Mesodermal cell (in vitro differentiated cells): ENCODE data around the gene OR10J5. TPM values are rescaled to one million over a fixed set of nuclear protein-coding genes. Genes with fewer than 3 reads are reported as not detected.

ENCODE experiments used
- H3K27ac ChIP-seq: 2 replicates; pipeline ENCODE4 v1.7.0; 2013; ENCODE audit warnings: mild to moderate bottlenecking, low read depth, low read length, moderate library complexity; ENCODE audit not compliant: severe bottlenecking
- H3K36me3 ChIP-seq: 2 replicates; pipeline ENCODE4 v1.7.1; 2013; ENCODE audit warnings: mild to moderate bottlenecking, low read length, moderate library complexity; ENCODE audit not compliant: control insufficient read depth, insufficient read depth
- H3K4me1 ChIP-seq: one replicate; pipeline ENCODE4 v1.7.1; 2013; ENCODE audit warnings: mild to moderate bottlenecking, low read length; ENCODE audit not compliant: insufficient read depth, control insufficient read depth, poor library complexity, severe bottlenecking
- H3K4me3 ChIP-seq: 2 replicates; pipeline ENCODE4 v1.7.0; 2013; ENCODE audit warnings: low read length, control low read depth, mild to moderate bottlenecking; ENCODE audit not compliant: insufficient read depth, poor library complexity, severe bottlenecking; ENCODE audit errors: extremely low read depth
- H3K9me3 ChIP-seq: 2 replicates; pipeline ENCODE4 v1.7.1; 2013; ENCODE audit warnings: mild to moderate bottlenecking, low read length, moderate library complexity; ENCODE audit not compliant: control insufficient read depth
- WGBS, 2 experiments: methylation state at CpG; one replicate each; pipeline ENCODE4 v1.1.5; 2013; ENCODE audit warnings: missing lambda C conversion rate in 2 of 2; ENCODE audit not compliant: insufficient coverage in 2 of 2; 5-methylcytosine and 5-hydroxymethylcytosine counted together
- polyA plus RNA-seq, 2 experiments: library from polyadenylated mRNA; stranded (reverse); fragments of 50-300 nt; gene quantifications; one replicate each; pipeline ENCODE4 v1.2.3, GENCODE V29; 2013

OR10J5 gene, protein sequence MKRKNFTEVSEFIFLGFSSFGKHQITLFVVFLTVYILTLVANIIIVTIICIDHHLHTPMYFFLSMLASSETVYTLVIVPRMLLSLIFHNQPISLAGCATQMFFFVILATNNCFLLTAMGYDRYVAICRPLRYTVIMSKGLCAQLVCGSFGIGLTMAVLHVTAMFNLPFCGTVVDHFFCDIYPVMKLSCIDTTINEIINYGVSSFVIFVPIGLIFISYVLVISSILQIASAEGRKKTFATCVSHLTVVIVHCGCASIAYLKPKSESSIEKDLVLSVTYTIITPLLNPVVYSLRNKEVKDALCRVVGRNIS
- not detected for polyA plus RNA-seq (2013, experiment 1 of 2)
- not detected for polyA plus RNA-seq (2013, experiment 2 of 2)

DNA sequence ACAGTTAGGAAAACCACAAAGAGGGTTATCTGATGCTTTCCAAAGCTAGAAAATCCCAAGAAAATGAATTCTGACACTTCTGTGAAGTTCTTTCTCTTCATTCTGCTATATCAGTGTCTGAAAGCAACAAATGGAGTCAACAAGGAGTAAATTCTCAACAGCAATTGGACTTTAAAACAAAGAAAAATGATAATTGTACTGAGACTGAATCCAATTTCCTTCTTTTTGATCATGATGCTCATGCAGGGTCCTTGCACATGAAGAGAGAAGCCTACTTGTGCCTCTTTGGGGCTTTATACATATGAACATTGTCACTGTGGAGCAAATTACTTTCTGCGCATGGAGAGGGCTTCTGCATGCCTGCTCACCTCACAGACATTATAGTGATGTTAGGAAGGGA lies at the start of gene OR10J5:
Gene OR10J5, minus strand, starts transcription at position 101 of the 400 bp plus-strand sequence. Its CDS starts 0 bp downstream, at position 101.
- Histone ChIP-seq H3K4me3 (no peak within 1 kb of the TSS), H3K36me3 (no peaks in the 10 kb centered on the region), H3K4me1 (no peaks in the 10 kb centered on the region), H3K27ac (no peak within 1 kb of the TSS), H3K9me3 (no peaks in the 10 kb centered on the region)
- no CpG with 5 or more reads among the region's 1 CpG for WGBS, 2 experiments

DNA sequence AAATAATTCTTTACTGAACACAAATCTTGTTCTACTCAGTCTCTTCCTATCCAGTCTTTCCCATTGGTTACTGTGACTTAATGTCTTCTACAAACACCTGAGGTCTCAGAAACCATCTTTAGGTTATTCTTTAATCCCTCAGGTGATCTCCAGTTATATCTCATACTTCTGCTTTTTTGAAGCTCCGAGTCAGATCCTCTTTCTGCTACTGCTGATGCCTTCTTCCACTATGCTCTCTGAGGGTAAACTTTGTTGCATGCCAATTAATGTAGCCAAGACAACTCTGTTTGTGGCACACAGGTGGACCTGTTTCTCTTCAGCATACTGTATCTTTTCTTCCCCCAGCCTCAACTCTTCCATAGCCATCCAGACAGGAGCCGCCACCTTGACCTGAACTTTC lies 48.7 kb upstream of the OR10J5 start:
- H3K27ac ChIP-seq, result no peak overlapping the region
- H3K4me3 ChIP-seq, result no peak overlapping the region
- H3K4me1 ChIP-seq, result no peaks in the 10 kb centered on the region
- WGBS, 2 experiments, result 83 to 88% methylated on average over 2 of the region's 2 CpGs
- no peaks in the 10 kb centered on the region for H3K36me3 ChIP-seq
- no peaks in the 10 kb centered on the region for H3K9me3 ChIP-seq

DNA sequence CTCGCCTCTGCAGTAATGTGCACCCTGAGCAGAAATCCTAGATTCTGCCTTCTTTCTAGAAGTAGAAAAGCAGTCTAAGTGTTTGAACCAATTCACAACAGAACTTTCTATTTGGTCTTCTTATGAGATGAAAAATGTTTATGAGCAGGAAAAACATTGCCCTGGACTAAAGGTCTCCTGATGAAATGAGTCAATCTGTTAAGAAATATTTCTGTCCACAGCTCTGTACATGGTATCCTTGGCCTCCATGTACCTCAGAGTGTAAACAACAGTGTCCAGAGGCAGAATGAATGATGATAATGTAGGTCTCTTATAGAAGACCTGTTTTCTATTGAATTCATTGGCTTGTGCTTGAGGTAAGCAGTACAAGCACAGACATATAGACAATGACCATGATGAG lies 45.6 kb upstream of the OR10J5 start:
- no peak overlapping the region for H3K4me3 ChIP-seq
- 100% methylated on average over 1 of the region's 1 CpG; no CpG with 5 or more reads in 1 of the 2 experiments for WGBS, 2 experiments
- no peaks in the 10 kb centered on the region for H3K36me3 ChIP-seq
- H3K4me1 ChIP-seq, result no peaks in the 10 kb centered on the region
- no peak overlapping the region for H3K27ac ChIP-seq
- no peaks in the 10 kb centered on the region for H3K9me3 ChIP-seq

DNA sequence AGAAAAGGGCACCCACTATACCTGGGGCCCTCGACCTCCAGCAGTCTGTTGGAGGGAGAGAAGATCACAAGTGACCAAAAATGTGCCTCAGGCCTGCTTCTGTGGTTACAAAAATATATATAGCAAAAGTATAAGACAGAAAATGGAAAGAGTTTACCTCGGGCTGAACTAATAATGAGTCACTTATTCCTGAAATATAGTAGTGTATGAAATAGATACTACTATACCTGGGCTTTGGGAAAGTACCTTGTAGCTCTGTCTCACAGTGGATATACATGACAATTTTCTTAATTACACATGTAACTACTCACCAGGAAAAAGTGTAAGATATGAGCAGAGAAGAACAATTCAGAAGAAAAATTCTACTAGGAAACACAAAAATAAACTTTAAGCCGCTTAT lies 44.5 kb upstream of the OR10J5 start:
- no peak overlapping the region for H3K27ac ChIP-seq
- WGBS, 2 experiments, result no CpG with 5 or more reads among the region's 3 CpGs
- no peaks in the 10 kb centered on the region for H3K9me3 ChIP-seq
- no peaks in the 10 kb centered on the region for H3K4me1 ChIP-seq
- no peak overlapping the region for H3K4me3 ChIP-seq
- H3K36me3 ChIP-seq, result no peaks in the 10 kb centered on the region

DNA sequence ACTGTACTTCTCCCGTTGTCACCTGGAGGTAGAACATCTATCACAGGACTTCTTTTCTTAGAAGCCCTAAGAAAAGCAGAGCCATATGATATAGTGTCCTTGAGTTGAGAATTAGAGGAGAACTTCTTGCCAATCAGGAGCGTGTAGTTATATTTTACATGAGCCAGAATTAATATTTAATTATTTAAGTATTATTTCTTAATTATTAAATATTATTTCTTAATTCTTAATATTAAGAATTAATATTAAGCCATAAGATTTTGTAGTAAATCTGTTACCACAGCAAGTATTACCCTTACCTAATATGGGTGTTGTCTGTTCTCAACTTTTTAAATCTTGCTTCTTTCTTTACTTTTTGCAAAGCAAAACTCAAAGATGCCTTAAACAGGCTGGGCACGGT lies 41.6 kb upstream of the OR10J5 start:
- no peak overlapping the region for H3K27ac ChIP-seq
- 88% methylated on average over 1 of the region's 3 CpGs; no CpG with 5 or more reads in 1 of the 2 experiments for WGBS, 2 experiments
- H3K36me3 ChIP-seq, result no peaks in the 10 kb centered on the region
- H3K4me3 ChIP-seq, result no peak overlapping the region
- no peaks in the 10 kb centered on the region for H3K9me3 ChIP-seq
- H3K4me1 ChIP-seq, result no peaks in the 10 kb centered on the region

DNA sequence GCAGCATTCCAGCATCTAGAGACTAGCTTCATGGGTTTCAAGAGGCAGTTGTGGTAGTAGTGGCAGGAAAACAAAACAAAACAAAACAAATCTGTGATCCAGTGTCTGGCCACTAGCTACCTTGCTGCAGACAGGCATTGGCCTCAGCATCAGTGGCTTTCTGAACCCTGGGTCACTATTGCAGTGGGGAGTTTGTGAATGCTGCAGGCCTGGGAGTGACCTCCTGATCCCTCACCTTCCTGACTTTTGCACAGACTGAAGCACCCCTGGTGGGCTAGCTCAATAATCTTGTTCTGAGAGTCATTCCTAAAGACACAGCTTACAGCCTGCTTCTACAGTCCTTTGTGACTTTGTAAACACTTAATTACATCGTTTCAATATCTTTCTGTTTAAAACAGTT lies 26.9 kb upstream of the OR10J5 start:
- H3K4me3 ChIP-seq, result no peak overlapping the region
- no peak overlapping the region for H3K27ac ChIP-seq
- no peaks in the 10 kb centered on the region for H3K4me1 ChIP-seq
- H3K9me3 ChIP-seq, result no peaks in the 10 kb centered on the region
- 83% methylated on average over 1 of the region's 1 CpG; no CpG with 5 or more reads in 1 of the 2 experiments for WGBS, 2 experiments
- H3K36me3 ChIP-seq, result no peaks in the 10 kb centered on the region

DNA sequence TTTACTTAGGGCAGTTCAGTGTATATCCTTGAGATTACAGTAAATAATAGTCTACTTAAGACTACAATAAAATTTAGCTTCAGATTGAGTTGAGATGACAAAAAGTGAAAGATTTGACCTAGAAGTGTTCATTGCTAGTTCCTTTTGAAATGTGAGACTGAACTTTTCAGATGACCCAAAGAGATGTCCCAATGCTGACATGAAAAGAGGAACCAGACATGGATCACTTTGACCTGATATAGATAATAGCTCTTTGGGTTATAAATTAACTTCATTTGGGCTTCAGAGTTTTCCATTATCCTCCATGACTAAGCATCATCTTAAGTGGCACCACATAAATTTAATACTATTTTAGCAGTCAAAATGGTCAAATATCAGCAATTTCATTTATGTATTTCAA lies 25.7 kb upstream of the OR10J5 start:
- Histone ChIP-seq H3K4me3 (no peak overlapping the region), H3K36me3 (no peaks in the 10 kb centered on the region)

DNA sequence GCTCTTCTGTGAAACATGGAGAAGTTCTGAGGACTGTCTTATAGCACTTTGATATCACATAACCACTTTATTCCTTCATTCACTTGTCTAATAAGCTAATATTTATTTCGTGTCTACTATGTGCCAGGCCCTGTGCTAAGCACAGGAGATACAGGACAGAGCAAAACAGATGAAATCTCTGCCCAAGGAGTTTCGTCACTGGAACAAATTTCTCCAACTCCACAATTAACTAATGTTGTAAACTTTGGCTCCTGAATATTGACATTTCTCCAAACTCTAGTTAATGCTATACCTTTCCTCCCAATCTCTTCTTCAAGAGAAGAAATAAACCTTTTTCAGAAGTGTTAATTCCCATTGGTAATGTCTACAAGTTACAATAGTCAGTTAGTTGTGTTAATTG lies 24.8 kb upstream of the OR10J5 start:
- H3K36me3 ChIP-seq, result no peaks in the 10 kb centered on the region
- WGBS, 2 experiments, result 75 to 100% methylated on average over 1 to 2 of the region's 2 CpGs
- H3K9me3 ChIP-seq, result no peaks in the 10 kb centered on the region
- no peaks in the 10 kb centered on the region for H3K4me1 ChIP-seq
- H3K4me3 ChIP-seq, result no peak overlapping the region
- H3K27ac ChIP-seq, result no peak overlapping the region

More for the DNA sequence above, 25.7 kb upstream of the OR10J5 start:
- Histone ChIP-seq H3K4me1 (no peaks in the 10 kb centered on the region), H3K27ac (no peak overlapping the region), H3K9me3 (no peaks in the 10 kb centered on the region)

DNA sequence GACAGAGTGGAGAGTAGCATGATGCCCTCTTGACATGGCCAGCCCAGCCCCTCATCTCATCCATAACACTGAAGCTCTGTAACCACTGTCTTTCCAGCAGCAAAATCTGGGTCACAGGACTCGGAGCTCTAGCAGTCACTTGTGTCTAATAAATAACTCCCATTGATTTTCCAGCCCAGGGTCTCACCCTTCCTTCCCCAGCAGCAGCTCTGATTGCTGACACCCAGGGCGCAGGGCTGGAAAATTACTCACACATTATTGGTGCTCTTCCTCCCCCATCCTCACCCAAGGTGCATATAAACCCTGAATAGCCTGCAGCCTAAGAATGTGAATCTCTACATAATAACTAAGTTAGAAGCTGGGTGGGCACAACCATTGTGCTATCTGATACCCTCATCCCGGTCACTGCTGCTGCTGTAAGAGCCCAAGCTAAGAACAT lies 21.1 kb upstream of the OR10J5 start:
- WGBS, 2 experiments, result 33 to 47% methylated on average over 2 to 3 of the region's 3 CpGs

DNA sequence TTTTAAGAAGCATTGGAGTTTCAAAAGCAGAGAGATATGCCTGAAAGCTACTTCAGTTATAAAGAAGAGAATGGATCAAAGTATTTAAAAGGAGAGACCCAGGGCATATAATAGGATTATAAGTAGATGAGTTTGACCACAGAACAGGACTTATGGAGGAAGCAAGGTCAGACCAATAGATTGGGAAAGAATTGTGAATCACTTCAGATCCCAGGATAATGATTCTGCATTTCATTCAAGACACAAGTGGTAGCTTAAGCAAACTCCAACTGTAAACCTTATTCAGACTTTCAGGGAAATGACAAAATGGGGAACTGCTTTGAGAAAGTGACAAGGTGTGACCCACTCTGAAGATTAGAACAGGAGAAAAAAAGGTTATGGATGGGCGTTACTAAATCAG lies 18.9 kb upstream of the OR10J5 start:
- no peaks in the 10 kb centered on the region for H3K9me3 ChIP-seq
- WGBS, 2 experiments, result 73 to 80% methylated on average over 1 of the region's 1 CpG
- H3K4me1 ChIP-seq, result no peaks in the 10 kb centered on the region
- no peak overlapping the region for H3K27ac ChIP-seq
- H3K4me3 ChIP-seq, result no peak overlapping the region
- H3K36me3 ChIP-seq, result no peaks in the 10 kb centered on the region

More for the DNA sequence above, 21.1 kb upstream of the OR10J5 start:
- Histone ChIP-seq H3K4me3 (no peak overlapping the region), H3K4me1 (no peaks in the 10 kb centered on the region), H3K9me3 (no peaks in the 10 kb centered on the region), H3K27ac (no peak overlapping the region), H3K36me3 (no peaks in the 10 kb centered on the region)

DNA sequence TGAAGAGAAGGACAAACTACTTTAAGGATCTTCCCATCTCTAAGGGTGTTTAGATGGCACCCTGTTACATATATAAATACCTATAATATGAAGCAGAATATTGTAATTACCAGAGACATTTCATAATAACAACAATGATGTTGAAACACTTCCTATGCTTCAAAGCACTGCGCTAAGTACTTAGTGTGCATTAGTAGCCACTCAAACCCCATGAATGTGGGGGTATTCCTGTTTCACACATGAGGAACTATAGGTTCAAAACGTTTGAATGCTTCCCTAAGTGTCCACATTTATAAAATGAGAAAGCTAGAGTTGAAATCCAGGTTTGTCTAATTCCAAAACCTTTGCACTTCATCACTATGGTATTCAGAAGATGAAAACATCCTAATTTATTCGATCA lies 18.5 kb upstream of the OR10J5 start:
- 100% methylated on average over 1 of the region's 3 CpGs; no CpG with 5 or more reads in 1 of the 2 experiments for WGBS, 2 experiments
- H3K4me3 ChIP-seq, result no peak overlapping the region
- H3K9me3 ChIP-seq, result no peaks in the 10 kb centered on the region
- no peaks in the 10 kb centered on the region for H3K4me1 ChIP-seq
- H3K27ac ChIP-seq, result no peak overlapping the region
- no peaks in the 10 kb centered on the region for H3K36me3 ChIP-seq
